ENCODE data around the gene PNPLA5. TPM values are rescaled to one million over a fixed set of nuclear protein-coding genes. Genes with fewer than 3 reads are reported as not detected.

PNPLA5 gene
- polyA plus RNA-seq, 1 donor = not detected

- DNase-seq (ENCODE audit: low read depth) = no peak
Measured at GRCh38 chr22:43838571-43839307, 53.1 kb downstream of the PNPLA5 start.

- no peak for DNase-seq (ENCODE audit: low read depth)
Measured at GRCh38 chr22:43838161-43838560, 53.7 kb downstream of the PNPLA5 start.

GRCh38 chr22:43837666-43838065, 54.1 kb downstream of the PNPLA5 start:
- DNase-seq (ENCODE audit: low read depth) = no peak

GRCh38 chr22:43835736-43836135, 56.1 kb downstream of the PNPLA5 start:
- DNase-seq (ENCODE audit: low read depth) = no peak

GRCh38 chr22:43835166-43835565, 56.6 kb downstream of the PNPLA5 start:
- no peak for DNase-seq (ENCODE audit: low read depth)

DNA sequence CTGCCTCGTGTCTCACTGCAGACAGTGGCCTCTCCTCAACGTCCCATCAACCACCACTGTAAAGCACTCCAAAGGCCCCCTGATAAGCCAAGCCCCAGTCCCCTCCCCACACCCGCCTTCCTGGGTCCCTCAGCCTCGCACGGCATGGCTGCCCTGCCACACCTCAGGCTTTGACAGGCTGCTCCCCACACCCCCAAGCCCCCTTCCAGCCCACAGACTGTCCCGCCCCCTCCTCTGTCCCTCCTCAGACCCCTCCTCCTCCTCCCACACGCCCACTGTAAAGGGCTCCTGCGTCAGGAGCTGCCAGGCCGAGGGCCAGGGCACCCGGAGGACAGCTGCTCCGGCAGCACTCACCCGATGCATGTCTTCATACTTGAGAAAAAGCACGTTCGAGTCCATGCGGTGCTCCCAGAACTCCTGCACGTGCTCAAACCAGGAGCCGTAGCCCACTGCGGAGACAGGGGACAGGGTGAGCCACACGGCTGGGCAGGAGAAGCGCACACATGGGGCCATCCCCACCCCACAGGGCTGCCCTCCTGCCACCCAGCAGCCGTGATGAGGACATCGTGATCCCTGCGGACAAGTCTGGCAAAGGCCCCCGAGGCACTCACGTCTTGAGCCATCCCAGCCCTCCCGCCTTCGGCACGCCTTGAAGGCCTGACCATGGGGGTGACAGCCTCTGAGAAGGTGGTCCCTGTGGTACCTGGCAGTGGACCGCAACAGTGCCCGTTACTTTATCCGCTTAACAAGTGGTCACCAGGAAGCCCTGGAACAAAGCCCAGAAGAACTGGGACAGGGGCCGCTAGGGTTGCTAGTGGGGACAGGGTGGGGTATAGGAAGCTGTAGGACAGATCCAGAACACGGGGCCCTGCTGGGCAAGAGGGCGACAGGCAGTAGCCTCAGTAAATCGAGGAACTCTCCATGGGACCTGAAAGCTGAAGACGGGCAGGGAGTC, 58.2 kb downstream of the PNPLA5 start:
- no peak for DNase-seq (ENCODE audit: low read depth)

- DNase-seq (ENCODE audit: low read depth) = no peak
Measured at GRCh38 chr22:43832393-43833265, 59.2 kb downstream of the PNPLA5 start.

GRCh38 chr22:43831561-43832392, 60.0 kb downstream of the PNPLA5 start:
- DNase-seq (ENCODE audit: low read depth) = no peak

- no peak for DNase-seq (ENCODE audit: low read depth)
Measured at GRCh38 chr22:43830931-43831560, 60.8 kb downstream of the PNPLA5 start.

- no peak for DNase-seq (ENCODE audit: low read depth)
Measured at GRCh38 chr22:43829904-43830851, 61.6 kb downstream of the PNPLA5 start.

Other genes starting within 250 kb of the PNPLA5 start
- gene EFCAB6, start 79.7 kb downstream of the PNPLA5 start, polyA plus RNA-seq (ENCODE audit: insufficient read length) = 0.76 TPM
- gene SULT4A1, start 29.5 kb downstream of the PNPLA5 start, polyA plus RNA-seq (ENCODE audit: insufficient read length) = 2.5 TPM
- 0.43 TPM for gene PNPLA3, start 31.8 kb upstream of the PNPLA5 start, polyA plus RNA-seq (ENCODE audit: insufficient read length)
- 56.1 TPM for gene SAMM50, start 63.4 kb upstream of the PNPLA5 start, polyA plus RNA-seq (ENCODE audit: insufficient read length)
- 45.9 TPM for gene PARVB, start 132.3 kb upstream of the PNPLA5 start, polyA plus RNA-seq (ENCODE audit: insufficient read length)